AG08396 (cell line): Measurements from ENCODE around the gene GORASP2.

Experiments
- DNase-seq: peaks from one replicate; pipeline ENCODE4 v3.0.0; 2012; ENCODE audit warnings: low spot score, mixed read lengths

GORASP2 gene

DNA sequence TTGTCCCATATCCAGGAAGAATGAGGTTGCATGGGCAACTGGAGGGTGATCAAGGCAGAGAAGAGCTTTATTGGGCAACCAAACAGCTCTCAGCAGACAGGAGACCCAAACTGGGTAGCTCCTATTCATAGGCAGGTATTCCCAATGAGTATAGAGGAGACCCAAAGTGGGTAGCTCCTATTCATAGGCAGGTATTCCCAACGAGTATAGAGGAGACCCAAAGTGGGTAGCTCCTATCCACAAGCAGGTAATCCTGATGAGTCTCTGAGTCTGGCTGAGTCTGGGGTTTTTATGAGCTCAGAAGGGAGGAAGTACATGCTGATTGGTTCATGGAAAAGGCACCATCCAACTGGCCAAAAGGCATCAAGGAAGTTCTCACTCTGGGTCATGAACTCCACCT, 5.3 kb upstream of the GORASP2 start:
- DNase-seq: no peak

DNA sequence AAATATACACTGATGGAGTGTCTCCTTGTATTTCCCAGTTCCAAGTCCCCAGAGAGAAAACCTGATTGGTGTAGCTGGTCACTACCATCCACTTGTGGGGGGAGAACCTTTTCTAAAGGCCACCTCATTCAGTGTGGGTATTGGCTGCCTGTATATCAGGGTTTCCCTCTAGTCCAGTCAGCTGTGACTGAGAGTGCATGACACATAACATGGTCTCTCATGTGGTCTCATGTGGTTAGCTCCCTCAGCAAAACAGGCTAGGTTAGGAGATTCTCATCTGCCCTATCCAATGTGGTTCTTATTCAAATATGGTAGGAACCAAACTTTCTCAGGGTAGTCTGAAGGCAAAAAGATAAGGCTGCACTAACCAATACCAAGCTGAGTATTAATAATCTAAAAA, 4.1 kb upstream of the GORASP2 start:
- DNase-seq: no peak

GRCh38 chr2:170925923-170926322, 3.1 kb upstream of the GORASP2 start:
- no peak for DNase-seq

GRCh38 chr2:170926743-170927297, 2.2 kb upstream of the GORASP2 start:
- DNase-seq: no peak

DNA sequence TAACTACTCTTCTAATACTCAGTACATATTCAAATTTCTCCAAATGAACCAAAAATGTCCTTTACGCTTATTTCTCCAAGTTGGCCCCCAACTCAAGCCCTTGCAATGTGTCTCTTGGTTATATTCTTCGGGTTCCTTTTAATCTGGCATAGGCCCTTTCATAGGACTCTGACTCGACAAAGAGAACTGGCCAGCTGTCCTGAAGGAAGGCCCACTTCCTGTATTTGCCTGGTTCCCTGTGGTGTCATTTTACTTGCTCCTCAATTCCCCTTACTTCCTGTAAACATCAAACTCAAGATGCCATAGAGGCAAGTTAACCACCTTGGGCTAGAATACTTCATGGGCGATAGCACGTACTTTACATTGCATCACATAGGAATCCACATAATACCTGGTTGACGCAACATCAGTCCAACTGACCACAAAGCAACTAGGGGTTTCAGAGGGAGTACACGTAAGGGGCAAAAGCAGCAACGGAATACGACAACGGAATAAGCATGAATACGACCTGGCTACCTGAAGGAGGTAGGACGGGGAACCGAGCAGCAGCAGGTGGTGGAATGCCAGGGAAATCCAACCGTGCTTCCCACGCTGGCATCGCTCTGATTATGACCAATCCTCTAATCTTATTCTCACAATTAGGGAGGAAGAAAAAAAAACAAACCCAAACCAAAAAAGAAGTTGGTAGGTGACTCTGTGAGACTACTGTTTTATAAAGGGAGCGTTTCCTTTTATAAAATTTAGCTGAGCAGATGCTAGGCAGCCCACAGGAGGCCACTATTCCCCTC, 823 bp upstream of the GORASP2 start:
- peak; percentile 9 for DNase-seq

DNA sequence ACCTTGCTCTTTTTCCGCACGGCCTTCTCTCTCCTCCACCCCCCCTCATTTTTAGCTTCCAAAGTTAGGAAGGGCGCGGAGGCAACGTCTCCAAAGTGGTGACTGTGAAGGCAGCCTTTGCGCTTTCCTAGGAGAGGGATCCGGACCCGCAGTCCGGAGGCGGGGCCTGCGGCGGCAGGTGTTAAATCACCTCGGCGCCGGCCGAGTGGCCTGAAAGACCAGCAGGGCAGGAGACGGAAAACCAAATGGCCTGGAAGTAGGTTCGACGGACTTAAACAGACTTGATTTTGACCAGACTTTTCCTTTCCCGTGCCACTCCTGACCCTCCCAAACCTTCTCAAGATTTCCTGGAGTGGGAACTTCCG, 615 bp downstream of the GORASP2 start:
- peak; percentile 54 for DNase-seq

- peak; percentile 40 for DNase-seq
Observed at GRCh38 chr2:170930131-170930990, 1.3 kb downstream of the GORASP2 start.

GRCh38 chr2:170930991-170931266, 1.9 kb downstream of the GORASP2 start:
- no peak for DNase-seq

DNA sequence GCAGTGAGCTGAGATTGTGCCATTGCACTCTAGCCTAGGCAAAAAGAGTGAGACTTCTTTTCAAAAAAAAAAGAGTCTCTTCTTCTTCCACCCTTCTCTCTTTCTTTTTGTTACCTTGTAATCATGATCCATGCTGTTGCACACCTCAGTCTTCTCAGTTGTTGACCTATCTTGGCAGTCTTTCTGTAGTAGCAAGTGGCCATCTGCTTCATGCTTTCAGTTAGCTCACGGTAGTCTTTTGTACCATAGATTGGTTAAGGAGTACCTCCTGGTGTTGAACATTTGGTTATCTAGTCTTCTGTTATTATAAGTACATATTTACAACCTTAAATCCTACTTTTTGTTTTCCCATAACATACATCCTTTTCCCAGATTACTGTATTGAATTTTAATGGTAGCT, 3.1 kb downstream of the GORASP2 start:
- no peak for DNase-seq

DNA sequence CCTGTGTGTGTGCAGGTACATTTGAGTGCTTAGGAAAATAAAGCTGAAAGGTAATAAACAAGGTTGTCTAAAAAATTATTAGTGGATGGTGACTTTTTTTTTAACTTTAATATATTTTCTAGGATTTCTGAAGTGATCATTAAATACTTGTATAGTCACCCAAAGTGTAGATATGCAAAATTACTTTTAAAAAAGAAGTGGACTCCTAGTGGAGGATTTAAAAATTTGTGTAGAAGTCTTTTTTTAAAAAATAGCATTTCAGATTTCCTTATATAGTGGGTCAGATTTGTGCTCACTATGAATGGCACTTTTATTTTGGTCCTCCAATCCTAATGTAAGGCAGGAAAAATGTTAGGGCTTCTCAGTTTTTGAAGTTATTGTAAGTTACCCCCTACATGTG, 3.9 kb downstream of the GORASP2 start:
- DNase-seq: no peak

- DNase-seq: no peak
Observed at GRCh38 chr2:170937709-170938379, 8.8 kb downstream of the GORASP2 start.

DNA sequence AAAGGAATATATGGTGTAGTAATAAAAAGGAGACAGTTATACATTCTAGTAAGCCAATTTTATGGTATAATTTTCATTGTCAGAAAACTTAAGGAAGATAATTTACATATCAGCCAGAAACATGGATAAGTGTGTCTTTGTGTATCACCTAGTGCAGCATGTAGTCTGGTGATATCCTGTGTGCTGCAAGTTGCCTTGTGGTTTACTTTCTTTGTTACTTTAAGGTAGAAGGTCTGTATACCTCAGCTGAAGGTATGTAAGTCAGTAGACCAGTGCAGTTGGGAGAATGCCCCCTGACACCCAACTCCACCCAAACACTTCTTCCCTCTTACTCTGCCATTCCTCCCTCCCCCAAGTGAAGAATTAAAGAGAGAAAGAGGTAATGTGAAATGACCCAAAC, 11.0 kb downstream of the GORASP2 start:
- no peak for DNase-seq

DNA sequence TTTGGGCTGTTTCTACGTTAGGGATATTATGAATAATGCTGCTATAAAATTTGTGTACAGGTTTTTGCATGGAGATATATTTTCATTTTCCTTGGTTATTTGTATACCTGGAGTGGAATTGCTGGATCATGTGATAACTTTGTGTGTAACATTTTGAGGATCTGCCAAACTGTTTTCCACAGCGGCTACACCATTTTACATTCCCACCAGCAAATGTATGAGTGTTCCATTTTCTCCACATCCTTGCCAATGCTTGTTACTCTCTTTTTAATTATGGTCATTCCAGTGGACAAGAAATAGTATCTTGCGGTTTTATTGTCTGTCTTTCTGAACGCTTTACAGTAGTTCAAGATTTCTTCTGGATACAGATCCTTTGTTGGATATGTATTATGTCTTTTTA, 13.6 kb downstream of the GORASP2 start:
- DNase-seq: no peak

DNA sequence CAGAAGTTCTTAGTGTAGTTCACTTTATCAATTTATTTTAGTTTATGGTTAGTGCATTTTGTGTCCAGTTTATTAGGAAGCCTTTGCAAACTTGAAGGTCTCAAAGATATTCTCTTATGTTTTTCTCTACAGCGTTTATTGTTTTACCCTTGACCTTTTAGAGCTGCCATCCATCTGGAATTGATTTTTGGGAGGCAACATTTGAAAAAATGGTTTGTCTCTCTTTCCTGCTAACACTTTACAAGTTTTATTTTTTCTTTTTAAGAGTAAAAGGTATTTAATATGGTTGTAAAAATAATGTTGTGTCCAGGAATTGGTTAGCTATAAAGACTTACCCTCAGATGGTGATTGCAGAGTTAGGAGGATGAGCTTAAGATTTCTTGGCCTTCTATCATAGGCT, 14.0 kb downstream of the GORASP2 start:
- no peak for DNase-seq

DNA sequence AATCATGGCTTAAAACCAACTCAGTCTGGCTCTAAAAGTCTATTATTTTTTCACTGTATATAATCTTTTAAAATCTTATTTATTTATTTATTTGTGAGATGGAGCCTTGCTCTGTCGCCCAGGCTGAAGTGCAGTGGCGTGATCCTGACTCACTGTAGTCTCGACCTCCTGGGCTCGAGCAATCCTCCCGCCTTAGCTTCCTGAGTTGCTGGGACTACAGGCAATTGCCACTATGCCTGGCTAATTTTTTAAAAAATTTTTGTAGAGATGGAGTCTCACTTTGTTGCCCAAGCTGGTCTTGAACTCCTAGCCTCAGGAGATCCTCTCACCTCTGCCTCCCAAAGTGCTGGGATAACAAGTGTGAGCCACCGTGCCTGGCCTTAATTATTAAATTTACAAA, 14.5 kb downstream of the GORASP2 start:
- DNase-seq: no peak

- DNase-seq: no peak
Observed at GRCh38 chr2:170944545-170944944, 15.5 kb downstream of the GORASP2 start.

DNA sequence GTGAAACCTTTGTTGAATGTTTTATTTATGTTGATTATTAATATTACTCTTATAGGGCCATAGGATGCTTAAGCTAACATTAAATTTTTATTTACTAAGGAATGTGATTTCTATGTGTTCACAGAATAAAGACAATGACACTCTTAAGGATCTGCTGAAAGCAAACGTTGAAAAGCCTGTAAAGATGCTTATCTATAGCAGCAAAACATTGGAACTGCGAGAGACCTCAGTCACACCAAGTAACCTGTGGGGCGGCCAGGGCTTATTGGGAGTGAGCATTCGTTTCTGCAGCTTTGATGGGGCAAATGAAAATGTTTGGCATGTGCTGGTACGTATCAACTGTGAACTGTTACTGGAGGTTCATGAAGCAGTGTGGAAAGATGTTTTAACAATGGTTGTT, 20.4 kb downstream of the GORASP2 start:
- DNase-seq: no peak

DNA sequence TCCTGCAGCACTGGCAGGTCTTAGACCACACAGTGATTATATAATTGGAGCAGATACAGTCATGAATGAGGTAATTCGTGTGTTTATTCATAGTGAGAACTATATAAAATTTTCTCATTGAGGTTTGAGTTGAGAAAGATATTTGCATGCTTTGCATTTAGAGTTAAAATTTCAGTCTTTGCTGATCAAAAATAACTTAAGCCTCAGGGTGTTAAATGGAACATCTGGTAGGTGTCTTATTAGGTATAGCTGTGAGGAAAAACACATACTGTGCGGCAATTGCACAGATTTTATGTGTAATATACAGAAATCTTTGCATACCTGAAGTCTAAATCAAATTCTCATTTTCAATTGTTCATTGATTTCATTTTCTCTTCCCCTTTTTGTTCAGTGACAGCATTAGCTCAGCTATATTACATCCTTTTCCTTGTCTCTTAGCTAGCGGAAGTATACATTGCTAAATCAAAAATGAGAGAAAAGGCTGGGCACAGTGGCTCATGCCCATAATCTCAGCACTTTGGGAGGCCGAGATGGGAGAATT, 21.2 kb downstream of the GORASP2 start:
- no peak for DNase-seq

GRCh38 chr2:170953941-170954340, 24.9 kb downstream of the GORASP2 start:
- DNase-seq: no peak

GRCh38 chr2:170963386-170963785, 34.3 kb downstream of the GORASP2 start:
- no peak for DNase-seq

- no peak for DNase-seq
Observed at GRCh38 chr2:170965446-170966225, 36.6 kb downstream of the GORASP2 start.
